Prostate gland (tissue), 2 donors: ENCODE measurements around the gene GAS6.

Experiments used
- POLR2A ChIP-seq: fragments of 450-650 bp; IDR thresholded peaks from one replicate; pipeline ENCODE4 v1.6.1; 2016; ENCODE audit warnings: antibody characterized with exemption, mild to moderate bottlenecking
- POLR2AphosphoS5 ChIP-seq: sonication (generic); formaldehyde crosslinking; IDR thresholded peaks from one replicate; pipeline ENCODE4 v1.6.1; 2017; ENCODE audit warnings: antibody characterized with exemption
- TF ChIP-seq, protein P1 (sequence below), 4 experiments: fragments of 200-600 bp in 2 of 4; fragments of 450-650 bp in 2 of 4; sonication (generic) in 2 of 4; IDR thresholded peaks; 1 replicate in 3 of 4; 2 replicates in 1 of 4; pipeline ENCODE4 v1.5.1; 2016 to 2019; ENCODE audit warnings: antibody characterized with exemption in 4 of 4, mild to moderate bottlenecking in 2 of 4, moderate library complexity in 2 of 4

DNA sequence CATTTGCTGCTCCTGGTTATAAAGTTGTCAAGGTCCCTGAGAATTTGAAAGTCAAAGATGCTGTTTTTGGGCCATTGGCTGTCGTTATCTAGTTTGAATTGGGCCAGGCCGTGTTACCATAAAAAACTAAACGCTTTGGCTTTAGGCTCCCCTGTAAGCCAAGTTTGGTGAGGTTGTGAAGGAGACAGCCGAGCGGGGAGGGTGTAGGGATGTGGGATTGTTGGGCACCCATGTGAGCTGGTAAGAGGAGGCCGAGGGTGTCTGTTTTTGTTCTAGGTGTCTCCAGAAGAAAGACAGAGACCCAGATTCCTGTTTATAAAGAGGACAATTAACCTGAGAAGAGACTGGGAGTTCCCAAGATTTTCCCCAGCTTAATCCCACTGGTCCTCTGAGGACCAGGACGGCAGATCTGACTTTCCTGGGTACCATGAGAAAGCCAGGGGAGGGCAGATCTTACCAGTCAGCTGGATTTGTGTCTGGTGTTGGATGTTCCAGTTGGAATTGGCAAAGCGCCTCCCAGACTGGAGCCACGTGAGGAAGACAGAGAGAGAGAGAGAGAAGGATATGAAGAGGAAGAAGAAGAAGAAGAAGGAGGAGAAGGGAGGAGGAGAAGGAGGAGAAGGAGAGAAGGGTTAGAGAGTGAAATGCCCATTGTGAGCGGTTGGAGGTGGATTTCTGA, 79.8 kb downstream of the GAS6 start:
- TF ChIP-seq, protein P1, sequence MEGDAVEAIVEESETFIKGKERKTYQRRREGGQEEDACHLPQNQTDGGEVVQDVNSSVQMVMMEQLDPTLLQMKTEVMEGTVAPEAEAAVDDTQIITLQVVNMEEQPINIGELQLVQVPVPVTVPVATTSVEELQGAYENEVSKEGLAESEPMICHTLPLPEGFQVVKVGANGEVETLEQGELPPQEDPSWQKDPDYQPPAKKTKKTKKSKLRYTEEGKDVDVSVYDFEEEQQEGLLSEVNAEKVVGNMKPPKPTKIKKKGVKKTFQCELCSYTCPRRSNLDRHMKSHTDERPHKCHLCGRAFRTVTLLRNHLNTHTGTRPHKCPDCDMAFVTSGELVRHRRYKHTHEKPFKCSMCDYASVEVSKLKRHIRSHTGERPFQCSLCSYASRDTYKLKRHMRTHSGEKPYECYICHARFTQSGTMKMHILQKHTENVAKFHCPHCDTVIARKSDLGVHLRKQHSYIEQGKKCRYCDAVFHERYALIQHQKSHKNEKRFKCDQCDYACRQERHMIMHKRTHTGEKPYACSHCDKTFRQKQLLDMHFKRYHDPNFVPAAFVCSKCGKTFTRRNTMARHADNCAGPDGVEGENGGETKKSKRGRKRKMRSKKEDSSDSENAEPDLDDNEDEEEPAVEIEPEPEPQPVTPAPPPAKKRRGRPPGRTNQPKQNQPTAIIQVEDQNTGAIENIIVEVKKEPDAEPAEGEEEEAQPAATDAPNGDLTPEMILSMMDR (IDR thresholded peaks at IDR 0.05), result no peak
- TF ChIP-seq POLR2AphosphoS5 (no peak), POLR2A (no peak)
